Anterior cingulate cortex (tissue), 58 donors: ENCODE results near the gene PDE11A.

Source experiments
- DNase-seq, 58 donors: peaks; one replicate each; lab custom pipeline; 2025; lab: John Stamatoyannopoulos, UW

PDE11A gene

GRCh38 chr2:177709986-177710401 lies 362.6 kb downstream of the PDE11A start:
- peak in 1 of 58 donors; percentile 3 for DNase-seq

DNA sequence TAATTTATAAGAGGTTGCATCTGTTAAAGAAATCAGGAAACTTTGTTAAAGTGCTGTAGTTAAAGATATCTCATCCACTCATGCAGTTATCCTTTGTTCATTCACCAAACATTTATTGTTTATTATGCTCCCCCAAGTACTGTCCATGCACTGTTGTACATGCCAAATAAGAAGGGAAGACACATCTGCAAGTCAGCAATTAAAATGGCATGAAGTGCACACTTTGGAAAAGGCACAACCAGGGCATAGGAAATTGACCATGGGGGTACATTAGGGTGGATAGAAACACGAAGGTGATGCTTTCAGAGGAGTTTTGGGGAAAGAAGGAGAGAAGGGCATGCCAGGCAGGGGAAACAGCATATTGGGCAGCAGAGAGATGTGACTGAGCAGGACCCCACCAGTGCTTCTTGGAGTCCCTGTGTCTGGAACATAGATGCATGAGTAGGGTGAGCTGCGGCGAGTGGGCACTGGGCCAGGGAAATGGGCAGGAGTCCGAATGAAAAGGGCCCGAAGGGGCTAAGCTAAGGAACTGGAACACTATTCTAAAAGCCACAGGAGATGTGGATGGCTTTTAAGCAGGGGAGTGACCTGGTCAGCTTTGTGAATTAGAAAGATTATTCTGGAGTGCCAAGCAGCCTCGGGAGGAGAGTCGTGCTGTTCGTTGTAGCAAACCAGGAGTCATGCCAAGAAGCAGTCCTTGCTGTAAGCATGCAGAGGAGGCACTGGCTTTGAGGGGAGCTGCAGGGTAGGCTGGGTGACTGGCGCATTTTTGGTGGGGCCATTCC lies 363.7 kb downstream of the PDE11A start:
- peak in 18 of 58 donors; percentile 2 to 55 (median 13) for DNase-seq

DNA sequence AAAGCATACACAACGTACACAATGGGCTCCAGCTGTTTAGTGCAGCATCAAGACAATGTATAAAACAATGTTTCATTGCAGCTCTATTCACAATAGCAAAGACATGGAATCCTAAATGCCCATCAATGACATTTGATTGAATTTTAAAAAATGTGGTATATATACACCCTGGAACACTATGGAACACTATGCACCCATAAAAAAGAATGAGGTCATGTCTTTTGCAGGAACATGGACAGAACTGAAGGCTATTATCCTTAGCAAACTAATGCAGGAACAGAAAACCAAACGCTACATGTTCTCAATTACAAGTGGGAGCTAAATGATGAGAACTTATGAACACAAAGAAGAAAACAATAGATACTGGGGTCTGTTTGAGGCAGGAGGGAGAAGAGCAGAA lies 364.5 kb downstream of the PDE11A start:
- DNase-seq: no peak

DNA sequence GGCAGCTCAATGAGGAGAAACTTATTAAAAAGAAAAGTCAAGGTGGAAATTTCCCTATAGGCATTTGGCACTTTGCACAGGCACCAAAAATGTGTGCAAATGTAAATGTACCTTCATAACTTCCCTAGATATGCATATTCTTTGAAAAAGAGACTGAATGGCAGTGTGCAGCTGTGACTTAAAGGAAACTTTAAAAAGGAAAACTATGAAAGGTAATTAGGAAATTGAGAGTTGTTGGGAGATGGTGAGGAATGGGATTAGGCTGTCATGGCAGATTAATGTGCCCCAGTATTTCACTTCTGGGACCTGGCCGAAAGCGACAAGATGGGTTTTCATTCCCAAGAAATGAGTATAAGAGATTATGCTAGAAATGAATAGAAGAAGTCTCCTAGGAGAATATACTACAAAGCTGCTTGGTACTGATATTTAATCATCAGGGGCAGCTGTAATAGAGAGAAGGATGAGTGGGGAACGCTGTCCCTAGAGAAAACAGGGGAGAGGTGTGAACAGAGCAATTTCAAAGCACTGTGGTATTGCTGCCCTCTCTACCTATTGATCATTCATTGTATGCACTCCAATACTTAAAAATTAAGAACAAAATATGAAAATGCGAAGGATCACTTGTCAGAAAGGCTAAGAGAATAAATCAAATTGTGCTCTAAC lies 366.9 kb downstream of the PDE11A start:
- no peak for DNase-seq

- no peak for DNase-seq
Measured at GRCh38 chr2:177703159-177703558, 369.4 kb downstream of the PDE11A start.

GRCh38 chr2:177698281-177698680 lies 374.3 kb downstream of the PDE11A start:
- no peak for DNase-seq

GRCh38 chr2:177694348-177694747 lies 378.2 kb downstream of the PDE11A start:
- DNase-seq: no peak

DNA sequence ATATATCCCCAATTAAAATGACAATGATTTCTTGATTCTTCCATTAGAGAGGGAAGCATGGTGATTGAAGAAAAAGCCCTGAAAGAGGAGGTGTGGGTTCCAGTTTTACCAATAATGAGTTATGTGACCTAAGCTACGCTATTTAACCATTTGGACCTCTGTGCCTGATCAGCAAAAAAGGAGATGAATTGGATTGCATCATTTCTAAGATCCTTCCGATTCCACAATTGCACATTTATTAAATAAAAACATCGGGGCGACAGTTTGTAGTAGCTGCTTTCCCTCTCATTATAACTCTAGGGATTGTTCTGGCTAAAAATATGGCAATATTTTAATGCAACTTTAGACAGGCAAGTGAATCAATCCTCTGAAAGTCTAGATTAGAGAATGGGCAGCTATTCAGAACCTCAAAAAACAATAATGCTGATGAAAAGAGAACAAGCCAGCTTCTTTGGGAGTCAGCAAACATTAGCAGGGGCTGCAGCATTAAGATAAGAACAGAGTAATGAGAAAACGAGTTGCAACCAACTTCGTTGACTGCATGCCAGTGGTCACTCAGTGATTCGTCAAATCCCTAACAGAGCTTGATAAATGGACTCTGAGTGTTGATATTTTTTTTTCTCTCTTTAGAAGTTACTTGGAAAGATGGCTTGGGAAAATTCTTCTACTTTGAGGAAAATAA lies 378.8 kb downstream of the PDE11A start:
- DNase-seq: no peak

GRCh38 chr2:177692783-177693269 lies 379.8 kb downstream of the PDE11A start:
- no peak for DNase-seq

DNA sequence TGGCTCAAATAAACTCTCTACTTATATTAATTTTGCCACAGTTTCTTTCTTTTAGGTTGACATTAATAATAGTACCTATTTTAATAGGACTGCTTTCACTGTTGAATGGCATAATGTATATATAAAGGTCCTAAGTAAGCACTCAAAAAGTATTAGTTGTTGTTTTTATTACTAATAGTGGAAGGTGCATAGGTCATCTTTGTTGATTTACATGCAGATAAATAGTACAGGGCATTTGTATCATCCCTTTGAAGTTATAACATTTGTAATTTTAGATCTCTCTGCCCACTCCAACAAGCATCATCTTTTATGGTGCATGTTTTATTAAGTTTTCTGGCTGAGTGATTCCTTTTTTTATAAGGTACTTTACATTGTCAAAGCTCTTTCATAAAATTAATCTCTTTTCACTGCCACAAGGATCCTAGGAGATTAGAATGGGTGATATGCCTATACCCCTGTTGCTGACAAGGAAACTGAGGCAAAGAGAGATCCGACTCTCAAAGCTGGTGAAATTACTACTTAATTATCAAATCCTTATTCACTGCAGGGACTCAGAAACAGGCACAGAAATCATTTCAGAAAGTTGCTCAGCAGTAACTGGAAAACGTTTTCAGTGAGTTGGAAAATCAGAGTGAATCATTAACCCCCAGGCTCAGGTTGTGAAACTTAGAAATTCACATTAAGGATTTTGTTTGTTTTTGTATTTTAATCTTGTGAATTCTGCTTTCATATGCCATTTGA lies 380.4 kb downstream of the PDE11A start:
- DNase-seq: no peak

GRCh38 chr2:177691177-177691576 lies 381.4 kb downstream of the PDE11A start:
- no peak for DNase-seq

GRCh38 chr2:177689623-177690022 lies 383.0 kb downstream of the PDE11A start:
- no peak for DNase-seq

DNA sequence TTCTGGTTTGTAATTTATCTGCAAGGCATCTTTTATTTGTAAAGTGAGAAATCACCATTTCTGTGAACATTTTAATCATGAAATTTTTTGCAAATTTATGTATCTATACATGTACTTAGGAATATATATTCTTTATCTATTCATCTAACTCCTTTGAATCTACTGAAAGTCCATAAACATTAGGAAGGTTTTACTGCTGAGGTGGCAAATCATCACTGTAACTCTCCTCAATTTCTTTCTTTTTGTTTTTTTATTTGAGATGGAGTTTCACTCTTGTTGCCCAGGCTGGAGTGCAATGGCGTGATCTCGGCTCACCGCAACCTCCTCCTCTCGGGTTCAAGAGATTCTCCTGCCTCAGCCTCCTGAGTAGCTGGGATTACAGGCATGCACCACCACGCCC lies 383.7 kb downstream of the PDE11A start:
- no peak for DNase-seq

- no peak for DNase-seq
Measured at GRCh38 chr2:177683661-177684069, 388.9 kb downstream of the PDE11A start.

GRCh38 chr2:177682836-177683660 lies 389.5 kb downstream of the PDE11A start:
- DNase-seq: no peak

DNA sequence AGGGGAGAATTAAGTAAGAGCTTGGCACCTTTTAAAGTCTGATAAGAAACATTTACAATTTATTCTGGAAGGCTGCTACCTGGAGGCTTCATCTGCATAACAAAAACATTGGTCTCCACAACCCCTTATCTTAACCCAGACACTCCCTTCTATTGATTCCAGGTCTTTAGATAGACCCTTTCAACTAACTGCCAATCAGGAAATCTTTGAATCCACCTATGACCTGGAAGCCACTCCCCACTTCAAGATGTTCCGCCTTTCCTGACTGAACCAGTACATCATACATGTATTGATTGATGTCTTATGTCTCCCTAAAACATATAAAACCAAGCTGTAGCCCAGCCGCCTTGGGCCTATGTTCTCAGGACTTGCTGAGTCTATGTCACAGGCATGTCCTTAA lies 390.6 kb downstream of the PDE11A start:
- DNase-seq: no peak

- no peak for DNase-seq
Measured at GRCh38 chr2:177680866-177681712, 391.5 kb downstream of the PDE11A start.
